WERI-Rb-1 (cell line): Measurements from ENCODE around the gene ZNF839.

Experiments
- DNase-seq: peaks from one replicate; pipeline ENCODE4 v3.0.0-alpha.2; 2020
- H3K27ac ChIP-seq: fragments of 250-450 bp; sonication (Bioruptor Pico); 2 replicates; pipeline ENCODE4 v1.5.1; 2020; ENCODE audit warnings: mild to moderate bottlenecking, moderate library complexity
- H3K27me3 ChIP-seq: fragments of 250-450 bp; sonication (Bioruptor Pico); 2 replicates; pipeline ENCODE4 v1.5.1; 2021; ENCODE audit warnings: mild to moderate bottlenecking, low read depth, moderate library complexity; ENCODE audit not compliant: insufficient read depth, severe bottlenecking
- H3K36me3 ChIP-seq: fragments of 250-450 bp; sonication (Bioruptor Pico); 2 replicates; pipeline ENCODE4 v1.5.1; 2020; ENCODE audit warnings: mild to moderate bottlenecking, moderate library complexity
- H3K4me3 ChIP-seq: 2 replicates; pipeline ENCODE4 v1.5.1; 2011; ENCODE audit warnings: low read depth, mild to moderate bottlenecking, control low read depth, low read length
- H3K9me3 ChIP-seq: fragments of 250-450 bp; sonication (Bioruptor Pico); 2 replicates; pipeline ENCODE4 v1.5.1; 2021; ENCODE audit warnings: mild to moderate bottlenecking, moderate library complexity; ENCODE audit not compliant: severe bottlenecking
- TF ChIP-seq, protein P1 (sequence below): IDR thresholded peaks from 2 replicates; pipeline ENCODE4 v1.5.1; 2011; ENCODE audit warnings: low read depth, mild to moderate bottlenecking, control low read depth, inconsistent platforms, low read length

ZNF839 gene

DNA sequence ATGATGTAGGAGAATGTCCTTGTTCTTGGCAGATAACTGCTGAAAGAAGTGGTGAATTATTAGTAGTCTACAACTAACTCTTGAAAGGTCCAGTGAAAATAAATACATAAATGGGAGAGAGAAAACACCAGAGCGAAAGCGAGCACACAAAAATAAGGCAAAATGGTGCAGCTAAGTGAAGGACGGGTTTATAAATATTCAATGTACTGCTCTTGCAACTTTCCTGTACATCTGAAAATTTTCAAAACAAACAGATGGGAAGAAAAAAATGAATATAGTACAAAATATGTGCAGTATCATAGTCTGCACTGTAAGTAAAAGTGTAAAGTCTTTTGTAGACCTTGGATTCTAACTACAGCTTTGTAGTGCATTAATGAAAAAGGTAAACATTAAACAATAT lies 15.9 kb upstream of the ZNF839 start:
- H3K27ac ChIP-seq = no peak overlapping the region
- no peaks in the 10 kb centered on the region for H3K9me3 ChIP-seq
- DNase-seq = no peak
- no peaks in the 10 kb centered on the region for H3K27me3 ChIP-seq
- no peak overlapping the region for H3K4me3 ChIP-seq
- no peaks in the 10 kb centered on the region for H3K36me3 ChIP-seq
- TF ChIP-seq, protein P1, sequence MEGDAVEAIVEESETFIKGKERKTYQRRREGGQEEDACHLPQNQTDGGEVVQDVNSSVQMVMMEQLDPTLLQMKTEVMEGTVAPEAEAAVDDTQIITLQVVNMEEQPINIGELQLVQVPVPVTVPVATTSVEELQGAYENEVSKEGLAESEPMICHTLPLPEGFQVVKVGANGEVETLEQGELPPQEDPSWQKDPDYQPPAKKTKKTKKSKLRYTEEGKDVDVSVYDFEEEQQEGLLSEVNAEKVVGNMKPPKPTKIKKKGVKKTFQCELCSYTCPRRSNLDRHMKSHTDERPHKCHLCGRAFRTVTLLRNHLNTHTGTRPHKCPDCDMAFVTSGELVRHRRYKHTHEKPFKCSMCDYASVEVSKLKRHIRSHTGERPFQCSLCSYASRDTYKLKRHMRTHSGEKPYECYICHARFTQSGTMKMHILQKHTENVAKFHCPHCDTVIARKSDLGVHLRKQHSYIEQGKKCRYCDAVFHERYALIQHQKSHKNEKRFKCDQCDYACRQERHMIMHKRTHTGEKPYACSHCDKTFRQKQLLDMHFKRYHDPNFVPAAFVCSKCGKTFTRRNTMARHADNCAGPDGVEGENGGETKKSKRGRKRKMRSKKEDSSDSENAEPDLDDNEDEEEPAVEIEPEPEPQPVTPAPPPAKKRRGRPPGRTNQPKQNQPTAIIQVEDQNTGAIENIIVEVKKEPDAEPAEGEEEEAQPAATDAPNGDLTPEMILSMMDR = no peak

GRCh38 chr14:102304611-102305506 lies 14.7 kb upstream of the ZNF839 start, which contains the start of gene MOK:
TSS of gene MOK (minus strand) at chr14:102305164. CDS start at chr14:102304968, 196 bp downstream.
- no peaks in the 10 kb centered on the region for H3K27me3 ChIP-seq
- no peaks in the 10 kb centered on the region for H3K9me3 ChIP-seq
- DNase-seq = peak; percentile 96
- no peaks in the 10 kb centered on the region for H3K36me3 ChIP-seq
- peak within 1 kb of the TSS; percentile 76 for H3K4me3 ChIP-seq
- peak within 1 kb of the TSS; percentile 62 for H3K27ac ChIP-seq
- TF ChIP-seq, protein P1 = no peak

DNA sequence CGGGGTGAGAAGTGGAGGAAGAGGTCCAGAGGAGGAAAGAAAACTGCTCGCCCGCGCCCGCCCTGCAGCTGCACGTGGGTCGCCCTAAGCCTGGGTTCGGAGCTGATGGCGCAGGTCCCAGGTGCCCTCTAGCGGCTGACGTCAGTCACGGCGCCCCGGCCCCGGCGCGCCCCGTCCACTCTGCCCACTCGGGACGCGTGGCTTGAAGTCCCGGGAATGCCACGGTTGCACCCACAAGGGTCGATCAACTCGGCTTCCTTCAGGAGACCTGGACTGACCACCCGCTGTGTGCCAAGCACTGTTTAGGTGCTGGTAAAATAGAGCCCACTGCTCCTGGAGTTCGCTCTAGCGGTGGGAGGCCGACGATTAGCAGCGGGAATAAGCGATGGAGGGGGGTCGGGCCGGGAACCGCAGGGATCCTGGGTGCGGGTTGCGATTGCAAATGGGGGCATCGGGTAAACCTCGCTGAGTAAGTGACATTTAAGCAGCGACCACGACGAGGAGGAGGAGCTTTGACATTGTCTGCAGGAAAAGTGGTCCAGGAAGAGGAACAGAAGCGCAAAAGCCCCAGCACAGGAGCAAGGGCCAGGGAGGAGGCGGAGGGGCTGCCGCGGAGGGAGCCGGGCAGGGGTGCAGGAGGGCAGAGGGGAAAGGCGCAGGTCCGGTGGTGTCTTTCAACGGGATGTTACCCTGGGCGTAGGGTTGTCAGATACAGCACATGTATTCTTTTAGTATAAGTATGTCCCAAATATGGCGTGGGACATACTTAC lies 5.1 kb upstream of the ZNF839 start:
- Histone ChIP-seq H3K4me3 (peak overlapping the region; percentile 46), H3K9me3 (no peaks in the 10 kb centered on the region), H3K27ac (no peak overlapping the region), H3K36me3 (no peaks in the 10 kb centered on the region), H3K27me3 (no peaks in the 10 kb centered on the region)
- TF ChIP-seq, protein P1 = peak; percentile 95
- DNase-seq = peak; percentile 85

- Histone ChIP-seq H3K27ac (no peak overlapping the region), H3K9me3 (no peaks in the 10 kb centered on the region), H3K27me3 (no peaks in the 10 kb centered on the region), H3K36me3 (no peaks in the 10 kb centered on the region), H3K4me3 (peak overlapping the region; percentile 13)
- TF ChIP-seq, protein P1 = no peak
- peak; percentile 46 for DNase-seq
Observed at GRCh38 chr14:102315121-102315520, 4.4 kb upstream of the ZNF839 start.

DNA sequence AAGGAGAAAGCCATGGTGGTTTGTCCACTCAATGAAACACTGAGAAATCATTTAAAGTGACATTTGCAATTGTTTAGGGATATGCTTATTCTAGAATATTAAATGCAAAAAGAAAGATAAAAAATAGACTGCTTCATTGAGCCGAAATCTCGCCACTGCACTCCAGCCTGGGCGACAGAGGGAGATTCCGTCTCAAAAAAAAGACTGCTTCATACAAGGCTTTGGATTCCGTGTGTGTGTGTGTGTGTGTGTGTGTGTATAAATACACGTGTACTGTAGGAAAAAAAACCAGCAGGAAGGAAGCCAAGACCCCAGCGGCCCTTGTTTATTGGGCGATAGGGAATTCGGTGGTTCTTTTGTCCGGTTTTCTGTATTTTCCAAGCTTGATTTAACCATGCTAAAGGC lies 3.2 kb upstream of the ZNF839 start:
- TF ChIP-seq, protein P1 = no peak
- peak; percentile 48 for DNase-seq
- no peaks in the 10 kb centered on the region for H3K27me3 ChIP-seq
- no peaks in the 10 kb centered on the region for H3K9me3 ChIP-seq
- peak overlapping the region; percentile 76 for H3K27ac ChIP-seq
- H3K36me3 ChIP-seq = no peaks in the 10 kb centered on the region; the same call in 1 of the 2 replicates
- H3K4me3 ChIP-seq = peak overlapping the region; percentile 56
